ENCODE data around the gene CA9. TPM values are rescaled to one million over a fixed set of nuclear protein-coding genes. Genes with fewer than 3 reads are reported as not detected.

CA9 gene
- 0.98 TPM in 1 of 2 replicates, not detected in the other for total RNA-seq (ENCODE audit: low replicate concordance)

GRCh38 chr9:35673132-35674024 is at the start of gene CA9:
TSS of gene CA9 (plus strand) at chr9:35673928. CDS start at chr9:35673960, 32 bp downstream.

GRCh38 chr9:35650341-35651158 is 23.2 kb upstream of the CA9 start, which contains the start of gene SIT1:
TSS of gene SIT1 (minus strand) at chr9:35650931. CDS start at chr9:35650853, 78 bp downstream.

GRCh38 chr9:35657546-35658136 is 16.1 kb upstream of the CA9 start, which contains the start of gene RMRP:
TSS of gene RMRP (minus strand) at chr9:35658019.

GRCh38 chr9:35658137-35658967 is 15.4 kb upstream of the CA9 start, which contains the start of gene CCDC107:
TSS of gene CCDC107 (plus strand) at chr9:35658292. CDS start at chr9:35658380, 88 bp downstream.

GRCh38 chr9:35664531-35665470 is 8.9 kb upstream of the CA9 start, which contains the start of gene ARHGEF39:
TSS of gene ARHGEF39 (minus strand) at chr9:35665195. CDS start at chr9:35665169, 26 bp downstream.

GRCh38 chr9:35689542-35690293 is 16.0 kb downstream of the CA9 start, which contains the start of gene TPM2:
TSS of gene TPM2 (minus strand) at chr9:35689925. CDS start at chr9:35689817, 108 bp downstream.

Other genes with a start within 250 kb of the CA9 start
- gene RUSC2, start 183.8 kb upstream of the CA9 start, total RNA-seq (ENCODE audit: low replicate concordance): 9.1 and 21.3 TPM in 2 replicates
- 5.7 and 18.8 TPM in 2 replicates for gene TESK1, start 68.7 kb upstream of the CA9 start, total RNA-seq (ENCODE audit: low replicate concordance)
- 0.30 and 3.5 TPM in 2 replicates for gene CD72, start 55.5 kb upstream of the CA9 start, total RNA-seq (ENCODE audit: low replicate concordance)
- 0.12 and 0.15 TPM in 2 replicates for gene SIT1, start 23.0 kb upstream of the CA9 start, total RNA-seq (ENCODE audit: low replicate concordance)
- gene RMRP, start 15.9 kb upstream of the CA9 start, total RNA-seq (ENCODE audit: low replicate concordance): 21,628 and 54,922 TPM in 2 replicates
- 13.5 and 17.8 TPM in 2 replicates for gene CCDC107, start 15.6 kb upstream of the CA9 start, total RNA-seq (ENCODE audit: low replicate concordance)
- gene ARHGEF39, start 8.7 kb upstream of the CA9 start, total RNA-seq (ENCODE audit: low replicate concordance): 0.53 TPM in 1 of 2 replicates, not detected in the other
- 835 and 1,197 TPM in 2 replicates for gene TPM2, start 16.0 kb downstream of the CA9 start, total RNA-seq (ENCODE audit: low replicate concordance)
- 309 and 372 TPM in 2 replicates for gene TLN1, start 58.3 kb downstream of the CA9 start, total RNA-seq (ENCODE audit: low replicate concordance)
- gene CREB3, start 58.7 kb downstream of the CA9 start, total RNA-seq (ENCODE audit: low replicate concordance): 28.4 and 66.7 TPM in 2 replicates
- gene GBA2, start 75.3 kb downstream of the CA9 start, total RNA-seq (ENCODE audit: low replicate concordance): 23.5 and 27.1 TPM in 2 replicates
- gene RGP1, start 75.4 kb downstream of the CA9 start, total RNA-seq (ENCODE audit: low replicate concordance): 8.3 and 11.0 TPM in 2 replicates
- gene MSMP, start 80.3 kb downstream of the CA9 start, total RNA-seq (ENCODE audit: low replicate concordance): not detected in 2 replicates
- 18.7 and 19.5 TPM in 2 replicates for gene NPR2, start 117.7 kb downstream of the CA9 start, total RNA-seq (ENCODE audit: low replicate concordance)
- gene SPAG8, start 138.3 kb downstream of the CA9 start, total RNA-seq (ENCODE audit: low replicate concordance): 1.2 and 1.3 TPM in 2 replicates
- gene HINT2, start 141.1 kb downstream of the CA9 start, total RNA-seq (ENCODE audit: low replicate concordance): 11.3 and 37.8 TPM in 2 replicates
- not detected in 2 replicates for gene FAM221B, start 154.8 kb downstream of the CA9 start, total RNA-seq (ENCODE audit: low replicate concordance)
- 1.6 and 2.3 TPM in 2 replicates for gene TMEM8B, start 155.3 kb downstream of the CA9 start, total RNA-seq (ENCODE audit: low replicate concordance)
- not detected in 2 replicates for gene OR13J1, start 196.5 kb downstream of the CA9 start, total RNA-seq (ENCODE audit: low replicate concordance)
- gene HRCT1, start 232.3 kb downstream of the CA9 start, total RNA-seq (ENCODE audit: low replicate concordance): 12.0 TPM in 1 of 2 replicates, not detected in the other
- 0.12 and 0.68 TPM in 2 replicates for gene SPAAR, start 235.6 kb downstream of the CA9 start, total RNA-seq (ENCODE audit: low replicate concordance)